Mesendoderm (in vitro differentiated cells): ENCODE measurements around the gene DESI2.
"Not testable (repeated sequence)": the region's sequence is repeated elsewhere in the genome, so short reads cannot be mapped to it uniquely, and the experiment has no call there.

Source experiments
- DNase-seq: peaks from one replicate; pipeline ENCODE4 v3.0.0; 2013
- H2AK5ac ChIP-seq: 2 replicates; pipeline ENCODE4 v1.6.1; 2013; ENCODE audit warnings: low read length, inconsistent platforms
- H2BK120ac ChIP-seq: 2 replicates; pipeline ENCODE4 v1.6.1; 2013; ENCODE audit warnings: low read depth, mild to moderate bottlenecking, low read length, moderate library complexity, mixed read lengths
- H2BK15ac ChIP-seq: replicated peaks from 2 replicates; pipeline ENCODE4 v1.6.1; 2013; ENCODE audit warnings: low read depth, mild to moderate bottlenecking, moderate library complexity
- H2BK5ac ChIP-seq: 2 replicates; pipeline ENCODE4 v1.6.1; 2013; ENCODE audit warnings: low read length, inconsistent platforms
- H3K18ac ChIP-seq: 2 replicates; pipeline ENCODE4 v1.6.1; 2013; ENCODE audit warnings: mild to moderate bottlenecking, low read length, mixed read lengths
- H3K23ac ChIP-seq: one replicate; pipeline ENCODE4 v1.6.1; 2013; ENCODE audit warnings: low read length
- H3K27ac ChIP-seq: 2 replicates; pipeline ENCODE4 v1.5.1; 2013; ENCODE audit warnings: low read depth, mild to moderate bottlenecking, inconsistent platforms, low read length, moderate library complexity
- H3K27me3 ChIP-seq: 2 replicates; pipeline ENCODE4 v1.6.1; 2013; ENCODE audit warnings: low read length, control low read depth, mild to moderate bottlenecking, inconsistent platforms; ENCODE audit not compliant: insufficient read depth, poor library complexity
- H3K36me3 ChIP-seq: 2 replicates; pipeline ENCODE4 v1.6.1; 2013; ENCODE audit warnings: low read length, inconsistent platforms; ENCODE audit not compliant: control insufficient read depth, insufficient read depth
- H3K4ac ChIP-seq: one replicate; pipeline ENCODE4 v1.6.1; 2013; ENCODE audit warnings: low read depth, mild to moderate bottlenecking, low read length, moderate library complexity
- H3K4me1 ChIP-seq: 2 replicates; pipeline ENCODE4 v1.6.1; 2013; ENCODE audit warnings: low read depth, low read length, inconsistent platforms; ENCODE audit not compliant: control insufficient read depth
- H3K4me2 ChIP-seq: 2 replicates; pipeline ENCODE4 v1.6.1; 2013; ENCODE audit warnings: low read length
- H3K4me3 ChIP-seq: 2 replicates; pipeline ENCODE4 v1.5.1; 2013; ENCODE audit warnings: mild to moderate bottlenecking, low read length
- H3K56ac ChIP-seq: one replicate; pipeline ENCODE4 v1.6.1; 2013; ENCODE audit warnings: low read length
- H3K79me1 ChIP-seq: 2 replicates; pipeline ENCODE4 v1.6.1; 2013; ENCODE audit warnings: low read length, inconsistent platforms
- H3K79me2 ChIP-seq: 2 replicates; pipeline ENCODE4 v1.6.1; 2013; ENCODE audit warnings: mild to moderate bottlenecking, low read length; ENCODE audit not compliant: control insufficient read depth, insufficient read depth
- H3K9ac ChIP-seq: 2 replicates; pipeline ENCODE4 v1.6.1; 2013; ENCODE audit warnings: low read length, inconsistent platforms
- H4K5ac ChIP-seq: one replicate; pipeline ENCODE4 v1.6.1; 2013; ENCODE audit warnings: low read length
- H4K8ac ChIP-seq: one replicate; pipeline ENCODE4 v1.6.1; 2013; ENCODE audit warnings: low read depth, mild to moderate bottlenecking, control low read depth, low read length, moderate library complexity
- WGBS: extraction: QIAGEN DNeasy Blood & Tissue Kit; methylation state at CpG from one replicate; pipeline ENCODE4 v1.1.7; 2013; ENCODE audit warnings: low lambda C conversion rate, missing lambda C conversion rate; ENCODE audit not compliant: insufficient coverage; ENCODE audit errors: extremely low coverage; 5-methylcytosine and 5-hydroxymethylcytosine counted together

The DESI2 gene

DNA sequence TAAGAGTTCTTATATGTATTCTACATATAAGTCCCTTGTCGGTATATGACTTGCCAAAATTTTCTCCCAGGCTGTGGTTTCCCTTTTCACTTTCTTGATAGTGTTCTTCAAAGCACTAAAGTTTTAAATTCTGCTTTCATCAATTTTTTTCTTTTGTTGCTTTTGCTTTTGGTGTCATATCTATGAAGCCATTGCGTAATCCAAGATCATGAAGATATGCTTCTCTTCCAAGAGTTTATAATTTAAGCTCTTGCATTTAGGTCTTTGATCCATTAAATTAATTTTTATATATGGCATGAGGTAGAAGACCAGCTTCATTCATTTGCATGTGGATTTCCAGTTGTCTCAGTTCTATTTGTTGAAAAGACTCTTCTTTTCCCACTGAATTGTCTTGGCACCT, 22.2 kb downstream of the DESI2 start:
- DNase-seq, result no peak
- Histone ChIP-seq H3K4me3 (no peak overlapping the region), H2BK5ac (no peak overlapping the region), H2BK120ac (no peak overlapping the region), H3K4me1 (no peaks in the 10 kb centered on the region), H2AK5ac (no peak overlapping the region), H3K23ac (no peak overlapping the region), H3K79me1 (peaks cover 5% of the 10 kb centered on the region), H3K27me3 (no peaks in the 10 kb centered on the region), H3K36me3 (no peaks in the 10 kb centered on the region), H2BK15ac (no peak overlapping the region), H4K5ac (no peak overlapping the region), H3K79me2 (peaks cover 6% of the 10 kb centered on the region), H3K56ac (no peak overlapping the region), H3K27ac (no peak overlapping the region), H3K4me2 (no peak overlapping the region), H3K9ac (no peak overlapping the region), H4K8ac (no peak overlapping the region), H3K4ac (no peak overlapping the region), H3K18ac (no peak overlapping the region)
- no CpG with 5 or more reads among the region's 2 CpGs for WGBS

DNA sequence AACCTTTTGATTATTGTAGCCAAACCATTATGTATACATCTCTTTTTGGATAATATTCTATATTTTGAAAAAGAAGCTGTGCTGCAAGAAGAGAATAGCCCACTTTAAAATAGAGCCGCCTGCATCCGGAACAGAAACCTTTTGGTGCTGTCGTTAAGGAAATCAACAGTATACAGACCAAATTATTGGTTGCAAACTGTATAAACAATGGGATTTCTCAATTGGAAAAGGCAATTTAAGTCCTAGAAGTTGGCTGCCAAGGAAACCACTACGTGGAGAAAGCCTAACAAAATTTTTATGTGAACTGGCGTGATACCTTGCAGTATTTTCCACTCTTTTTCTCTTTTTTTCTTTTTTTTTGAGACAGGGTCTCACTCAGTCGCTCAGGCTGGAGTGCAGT, 25.8 kb downstream of the DESI2 start:
- H2BK120ac ChIP-seq, result no peak overlapping the region
- no peak overlapping the region for H3K4me2 ChIP-seq
- H3K56ac ChIP-seq, result no peak overlapping the region
- H3K79me1 ChIP-seq, result peaks cover 5% of the 10 kb centered on the region
- no peak overlapping the region for H3K27ac ChIP-seq
- H3K23ac ChIP-seq, result no peak overlapping the region
- H3K4me3 ChIP-seq, result no peak overlapping the region
- H4K8ac ChIP-seq, result no peak overlapping the region
- H2AK5ac ChIP-seq, result no peak overlapping the region
- no CpG with 5 or more reads among the region's 6 CpGs for WGBS
- H3K79me2 ChIP-seq, result peaks cover 4% of the 10 kb centered on the region
- no peak overlapping the region for H3K4ac ChIP-seq
- no peaks in the 10 kb centered on the region for H3K36me3 ChIP-seq
- no peak overlapping the region for H2BK15ac ChIP-seq
- no peak overlapping the region for H3K9ac ChIP-seq
- no peak for DNase-seq
- no peaks in the 10 kb centered on the region for H3K27me3 ChIP-seq
- H3K4me1 ChIP-seq, result no peaks in the 10 kb centered on the region
- H4K5ac ChIP-seq, result no peak overlapping the region
- H2BK5ac ChIP-seq, result no peak overlapping the region
- H3K18ac ChIP-seq, result no peak overlapping the region

DNA sequence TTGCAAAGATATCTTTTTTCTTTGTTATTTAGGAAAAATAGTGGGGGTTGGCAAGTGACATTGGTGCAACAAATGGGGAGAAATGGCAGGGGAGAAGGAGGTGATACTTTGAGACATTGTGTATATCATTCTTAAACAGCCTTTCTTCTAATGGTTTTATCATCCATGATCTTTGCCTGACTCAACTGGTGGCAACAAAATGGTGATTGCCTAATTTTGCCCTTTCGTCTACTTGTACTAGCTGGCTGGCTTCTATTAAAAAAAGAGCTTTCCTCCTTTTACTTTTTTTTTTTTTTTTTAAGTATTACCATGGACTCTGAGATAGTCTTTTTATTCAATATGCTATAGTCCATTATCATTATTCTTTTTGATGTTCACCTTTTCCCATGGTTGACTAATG, 27.7 kb downstream of the DESI2 start:
- Histone ChIP-seq H3K23ac (no peak overlapping the region), H3K18ac (no peak overlapping the region), H3K4me2 (no peak overlapping the region), H2BK120ac (no peak overlapping the region), H3K27me3 (no peaks in the 10 kb centered on the region), H3K4me1 (no peaks in the 10 kb centered on the region), H3K79me2 (peaks cover 2% of the 10 kb centered on the region), H3K4ac (no peak overlapping the region), H3K36me3 (no peaks in the 10 kb centered on the region), H2AK5ac (no peak overlapping the region), H2BK15ac (no peak overlapping the region), H3K79me1 (peaks cover 4% of the 10 kb centered on the region), H3K56ac (no peak overlapping the region), H2BK5ac (no peak overlapping the region), H4K8ac (no peak overlapping the region), H3K4me3 (no peak overlapping the region), H4K5ac (no peak overlapping the region), H3K27ac (no peak overlapping the region), H3K9ac (no peak overlapping the region)
- WGBS, result no CpG with 5 or more reads among the region's 1 CpG
- DNase-seq, result no peak

DNA sequence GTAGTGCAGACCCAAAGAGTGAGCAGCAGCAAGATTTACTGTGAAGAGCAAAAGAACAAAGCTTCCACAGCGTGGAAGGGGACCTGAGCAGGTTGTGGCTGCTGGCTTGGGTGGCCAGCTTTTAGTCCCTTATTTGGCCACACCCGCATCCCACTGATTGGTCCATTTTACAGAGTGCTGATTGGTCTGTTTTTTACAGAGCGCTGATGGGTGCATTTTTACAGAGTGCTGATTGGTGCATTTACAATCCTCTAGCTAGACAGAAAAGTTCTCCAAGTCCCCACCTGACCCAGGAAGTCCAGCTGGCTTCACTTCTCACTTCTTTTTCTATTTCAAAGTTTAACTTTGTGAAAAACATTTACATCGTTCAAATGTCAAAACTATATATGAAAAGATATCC, 29.2 kb downstream of the DESI2 start:
- DNase-seq, H3K56ac ChIP-seq, H2BK5ac ChIP-seq, H2BK15ac ChIP-seq, H4K8ac ChIP-seq, H3K4me1 ChIP-seq, H3K23ac ChIP-seq, H3K18ac ChIP-seq, H3K4me2 ChIP-seq, H4K5ac ChIP-seq, H3K27ac ChIP-seq, H3K79me1 ChIP-seq, H3K9ac ChIP-seq, H3K4ac ChIP-seq, H2AK5ac ChIP-seq, H3K27me3 ChIP-seq, H3K4me3 ChIP-seq, H2BK120ac ChIP-seq, H3K36me3 ChIP-seq, H3K79me2 ChIP-seq: not testable (repeated sequence)
- WGBS, result no CpG with 5 or more reads among the region's 4 CpGs

DNA sequence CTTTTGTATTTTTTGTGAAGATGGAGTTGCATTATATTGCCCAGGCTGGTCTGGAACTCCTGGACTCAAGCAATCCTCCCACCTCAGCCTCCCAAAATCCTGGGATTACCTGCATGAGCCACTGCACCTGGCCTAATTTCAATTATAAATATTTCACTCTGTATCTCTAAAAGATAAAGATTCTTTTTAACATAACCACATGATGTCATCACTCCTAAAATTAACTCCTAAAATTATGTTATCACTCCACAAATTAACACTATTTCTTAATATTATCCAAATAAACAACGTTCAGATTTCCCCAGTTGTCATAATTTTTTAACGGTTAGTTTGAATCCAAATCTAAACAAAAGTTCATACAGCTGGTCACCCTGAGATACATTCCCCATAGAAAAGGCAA, 43.0 kb downstream of the DESI2 start:
- no peak overlapping the region for H2BK5ac ChIP-seq
- H4K8ac ChIP-seq, result no peak overlapping the region
- no peak overlapping the region for H3K4ac ChIP-seq
- H3K18ac ChIP-seq, result no peak overlapping the region
- H2AK5ac ChIP-seq, result no peak overlapping the region
- H2BK120ac ChIP-seq, result no peak overlapping the region
- no peaks in the 10 kb centered on the region for H3K79me2 ChIP-seq
- no peak overlapping the region for H2BK15ac ChIP-seq
- H3K9ac ChIP-seq, result no peak overlapping the region
- H3K36me3 ChIP-seq, result peaks cover 13% of the 10 kb centered on the region
- H3K23ac ChIP-seq, result no peak overlapping the region
- no peaks in the 10 kb centered on the region for H3K79me1 ChIP-seq
- no peak overlapping the region for H4K5ac ChIP-seq
- no peak overlapping the region for H3K4me2 ChIP-seq
- no peak overlapping the region for H3K56ac ChIP-seq
- H3K27me3 ChIP-seq, result no peaks in the 10 kb centered on the region
- no peaks in the 10 kb centered on the region for H3K4me1 ChIP-seq
- H3K4me3 ChIP-seq, result no peak overlapping the region
- H3K27ac ChIP-seq, result no peak overlapping the region
- WGBS, result 100% methylated on average over 2 of the region's 2 CpGs
- DNase-seq, result no peak

DNA sequence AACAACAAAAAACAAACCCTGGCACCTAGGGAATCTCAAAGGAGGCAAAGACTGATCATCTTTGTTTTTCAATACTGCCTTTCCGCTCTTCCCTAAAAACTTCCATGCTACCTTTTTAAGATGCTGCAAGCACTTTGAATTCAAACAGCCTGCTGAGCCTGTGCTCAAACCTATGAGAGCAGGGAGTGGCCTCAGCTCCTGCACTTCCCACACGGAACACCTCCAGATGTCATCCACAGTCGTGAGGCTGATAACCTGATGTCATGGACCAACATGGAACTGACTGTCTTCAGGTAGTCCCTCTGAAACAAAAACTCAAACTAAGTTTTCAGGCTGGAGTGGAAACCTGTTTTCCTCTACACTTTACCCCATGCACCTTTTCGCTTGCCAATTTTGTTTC, 46.8 kb downstream of the DESI2 start:
- Histone ChIP-seq H3K36me3 (peaks cover 8% of the 10 kb centered on the region), H4K5ac (no peak overlapping the region)
- WGBS, result no CpG with 5 or more reads among the region's 4 CpGs

More for the DNA sequence above, 46.8 kb downstream of the DESI2 start:
- Histone ChIP-seq H3K79me2 (no peaks in the 10 kb centered on the region), H3K4me2 (no peak overlapping the region), H3K79me1 (no peaks in the 10 kb centered on the region), H3K27me3 (no peaks in the 10 kb centered on the region), H3K56ac (no peak overlapping the region), H3K23ac (no peak overlapping the region), H3K18ac (no peak overlapping the region), H2BK120ac (no peak overlapping the region), H2BK15ac (no peak overlapping the region), H3K9ac (no peak overlapping the region), H3K4ac (no peak overlapping the region), H3K4me1 (no peaks in the 10 kb centered on the region), H4K8ac (no peak overlapping the region), H3K27ac (no peak overlapping the region), H2BK5ac (no peak overlapping the region), H3K4me3 (no peak overlapping the region), H2AK5ac (no peak overlapping the region)
- DNase-seq, result no peak
